Hepatic stellate cell (primary cell): Measurements from ENCODE around the gene TIPARP.
"Not testable (repeated sequence)": the region's sequence is repeated elsewhere in the genome, so short reads cannot be mapped to it uniquely, and the experiment has no call there.

Experiments
- DNase-seq: peaks from one replicate; pipeline ENCODE4 v3.0.0; 2011; ENCODE audit warnings: low spot score

Gene TIPARP

DNA sequence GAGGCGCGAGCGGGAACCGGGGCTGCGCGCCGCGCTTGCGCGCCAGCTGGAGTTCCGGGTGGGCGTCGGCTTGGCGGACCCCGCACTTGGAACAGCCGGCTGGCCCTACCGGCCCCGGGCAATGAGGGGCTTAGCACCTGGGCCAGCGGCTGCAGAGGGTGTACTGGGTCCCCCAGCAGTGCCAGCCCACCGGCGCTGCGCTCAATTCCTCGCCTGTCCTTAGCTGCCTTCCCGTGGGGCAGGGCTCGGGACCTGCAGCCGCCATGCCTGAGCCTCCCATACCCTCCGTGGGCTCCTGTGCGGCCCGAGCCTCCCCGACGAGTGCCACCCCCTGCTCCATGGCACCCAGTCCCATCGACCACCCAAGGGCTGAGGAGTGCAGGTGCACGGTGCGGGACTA is 66.2 kb downstream of the TIPARP start:
- not testable (repeated sequence) for DNase-seq

DNA sequence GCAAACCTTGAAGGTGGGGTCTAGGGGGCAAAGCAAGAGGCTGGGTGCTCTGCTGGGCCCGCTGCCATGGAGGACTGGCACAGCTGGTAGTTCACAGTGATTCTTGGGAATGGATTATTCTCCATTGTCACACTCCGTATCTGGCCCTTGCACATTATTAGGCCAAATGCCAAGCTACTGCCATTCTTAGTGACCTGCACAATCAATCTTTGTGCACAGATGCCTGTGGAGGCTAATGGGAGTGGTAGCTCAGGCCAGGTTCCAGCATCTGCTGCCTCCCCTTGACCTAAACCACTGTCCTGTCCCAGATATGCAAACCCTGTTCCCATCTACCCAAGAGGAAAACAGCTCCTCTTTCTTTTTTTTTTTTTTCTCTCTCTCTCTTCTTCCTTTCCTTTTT is 67.5 kb downstream of the TIPARP start:
- no peak for DNase-seq

DNA sequence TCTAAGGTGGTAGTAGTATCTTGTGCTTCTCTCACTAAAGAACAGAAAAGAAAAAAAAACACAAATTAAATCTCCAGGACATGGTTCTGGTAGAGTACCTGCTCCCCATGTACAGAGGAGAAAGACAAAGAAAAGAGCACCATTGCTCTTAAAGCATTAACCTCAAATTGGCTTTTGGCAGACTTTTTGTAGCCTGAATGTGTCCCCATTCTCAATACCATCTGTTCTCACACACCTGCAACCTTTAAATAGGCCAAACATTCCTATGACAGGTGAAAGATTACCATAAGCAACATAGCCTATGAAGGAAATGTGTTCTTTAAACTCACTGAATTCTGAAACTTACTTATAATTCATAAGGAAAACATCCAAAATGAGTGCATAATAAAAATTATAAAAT is 68.0 kb downstream of the TIPARP start:
- no peak for DNase-seq

DNA sequence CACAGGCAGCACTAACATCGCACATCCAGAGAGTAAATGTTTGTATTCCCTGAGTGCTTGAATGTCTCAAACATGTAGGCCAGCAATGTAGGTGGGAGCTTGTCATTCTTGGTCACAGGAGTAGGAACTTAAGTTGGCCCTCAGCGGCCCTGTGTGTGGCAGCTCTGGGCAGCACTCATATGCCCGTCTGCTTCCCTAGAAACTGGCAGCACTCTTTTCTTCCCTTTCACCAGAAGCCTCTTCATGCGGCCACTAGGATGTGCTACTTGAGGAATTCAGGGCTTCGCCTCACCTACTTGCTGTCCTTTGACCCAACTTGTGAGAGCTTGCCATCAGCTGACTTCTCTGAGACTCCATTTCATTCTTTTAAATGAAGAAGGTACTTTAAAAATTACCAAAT is 69.5 kb downstream of the TIPARP start:
- no peak for DNase-seq

DNA sequence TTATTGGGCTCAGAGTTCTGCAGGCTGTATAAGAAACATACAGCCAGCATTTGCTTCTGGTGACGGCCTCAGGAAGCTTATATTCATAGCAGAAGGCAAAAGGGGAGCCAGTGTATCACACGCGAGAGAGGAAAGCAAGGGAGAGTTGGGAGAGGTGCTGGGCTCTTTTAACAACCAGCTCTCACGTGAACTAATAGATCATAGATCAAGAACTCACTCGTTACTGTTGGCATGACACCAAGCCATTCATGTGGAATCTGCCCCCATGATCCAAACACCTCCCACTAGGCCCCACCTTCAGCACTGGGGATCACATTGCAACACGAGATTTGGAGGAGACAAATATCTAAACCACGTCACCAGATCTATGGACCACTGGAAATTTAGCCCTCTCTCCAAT is 70.2 kb downstream of the TIPARP start:
- no peak for DNase-seq

DNA sequence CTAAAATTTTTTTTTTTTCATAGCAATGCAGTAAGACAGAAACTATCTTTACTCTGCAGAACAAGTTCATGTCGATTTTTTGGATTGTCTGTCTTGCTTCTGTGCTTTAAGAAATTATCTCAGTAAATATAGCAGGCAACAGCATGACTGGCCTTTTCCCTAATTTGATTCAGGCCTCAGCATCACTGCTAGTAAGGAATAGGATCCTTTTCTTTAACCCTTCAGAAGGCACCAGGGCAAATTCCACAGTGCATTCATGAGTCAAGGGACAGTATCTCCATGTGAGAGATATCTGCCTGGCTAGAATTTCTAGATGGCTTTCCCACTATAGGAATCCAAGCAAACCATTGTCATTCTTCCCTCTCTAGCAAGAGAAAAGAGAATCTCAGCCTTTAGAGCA is 71.4 kb downstream of the TIPARP start:
- no peak for DNase-seq

DNA sequence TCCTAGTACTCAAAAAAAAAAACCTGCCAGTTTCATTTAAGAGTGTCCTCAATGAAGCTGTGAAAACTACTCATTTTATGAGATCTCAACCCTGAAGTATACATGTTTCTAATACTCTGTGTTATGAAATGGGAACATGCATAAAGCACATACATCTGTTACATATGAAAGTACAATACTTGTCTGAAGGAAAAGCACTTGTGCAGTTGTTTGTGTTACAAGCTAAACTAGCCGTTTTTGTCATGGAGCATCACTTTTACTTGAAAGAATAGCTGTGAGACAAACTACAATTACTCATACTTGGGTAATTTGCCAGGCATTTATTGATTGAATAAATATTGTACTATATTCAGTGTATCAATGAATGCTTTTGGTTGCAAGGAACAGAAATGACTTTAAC is 72.7 kb downstream of the TIPARP start:
- no peak for DNase-seq

DNA sequence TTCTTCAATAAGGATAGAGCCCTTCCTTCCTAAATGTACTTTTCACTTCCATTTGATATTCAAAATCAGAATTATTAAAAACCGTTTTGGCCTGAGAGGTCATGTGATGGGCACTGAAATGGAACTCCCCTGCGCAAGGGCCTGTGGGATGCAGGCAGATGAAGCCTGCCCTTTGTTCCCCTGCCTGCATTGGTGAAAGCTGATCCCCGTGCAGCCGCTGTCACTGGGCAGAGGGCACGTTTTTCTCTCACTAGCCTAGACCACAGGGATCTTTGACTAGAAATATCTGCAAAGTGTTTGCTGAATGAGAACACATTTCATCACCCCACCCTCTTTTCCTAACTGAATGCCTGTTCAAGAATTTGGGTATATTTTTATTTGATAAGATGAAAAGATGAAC is 74.9 kb downstream of the TIPARP start:
- DNase-seq = no peak

DNA sequence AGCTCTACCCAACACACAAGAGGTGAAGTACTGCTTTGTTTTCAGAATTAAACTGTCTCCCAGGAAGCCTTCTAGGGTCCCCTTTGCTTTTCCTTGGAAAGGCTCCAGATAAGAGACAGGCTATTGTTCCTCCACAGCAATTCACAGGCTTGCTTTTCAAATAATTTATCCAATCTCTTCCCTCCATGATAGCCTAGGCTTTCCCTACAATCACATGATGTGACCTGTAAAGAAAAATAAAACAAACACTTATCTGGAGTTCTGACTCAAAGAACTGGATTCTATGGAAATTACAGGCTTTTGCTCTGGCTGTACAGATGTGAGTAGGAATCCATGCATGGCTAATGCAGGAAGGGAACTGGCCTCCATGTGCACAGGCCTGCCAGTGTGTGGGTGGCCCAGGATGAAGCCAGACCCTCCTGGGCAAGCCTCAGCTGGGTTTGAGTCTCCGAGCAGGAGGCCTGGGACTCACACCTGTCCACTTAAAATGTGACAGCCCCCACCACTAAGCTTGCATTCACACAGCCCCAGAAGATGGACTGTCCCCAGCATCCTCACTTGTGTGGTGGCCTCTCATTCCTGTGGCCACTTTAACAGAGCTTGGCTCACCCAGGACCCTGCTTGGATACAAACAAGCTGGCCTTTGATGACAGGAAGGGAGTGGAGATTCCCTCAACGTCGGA is 75.9 kb downstream of the TIPARP start:
- peak; percentile 31 for DNase-seq

DNA sequence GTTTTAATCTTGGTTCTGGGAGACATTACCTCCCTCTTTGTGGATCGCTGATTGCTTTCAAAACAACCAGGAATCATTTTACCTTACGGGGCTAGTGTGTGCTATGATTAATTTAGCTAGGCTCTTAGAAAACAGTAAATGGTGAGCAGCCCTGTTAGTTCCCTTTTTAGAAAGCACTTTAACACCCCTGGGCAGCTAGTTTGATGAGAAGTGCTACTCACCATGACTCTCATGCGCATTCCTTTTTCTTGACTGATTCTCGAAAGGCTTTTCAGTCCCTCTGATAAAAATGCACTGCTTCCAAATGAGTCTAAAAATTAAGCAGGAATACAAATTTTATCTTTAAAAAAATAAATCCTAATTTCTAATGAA is 76.5 kb downstream of the TIPARP start:
- DNase-seq = no peak

DNA sequence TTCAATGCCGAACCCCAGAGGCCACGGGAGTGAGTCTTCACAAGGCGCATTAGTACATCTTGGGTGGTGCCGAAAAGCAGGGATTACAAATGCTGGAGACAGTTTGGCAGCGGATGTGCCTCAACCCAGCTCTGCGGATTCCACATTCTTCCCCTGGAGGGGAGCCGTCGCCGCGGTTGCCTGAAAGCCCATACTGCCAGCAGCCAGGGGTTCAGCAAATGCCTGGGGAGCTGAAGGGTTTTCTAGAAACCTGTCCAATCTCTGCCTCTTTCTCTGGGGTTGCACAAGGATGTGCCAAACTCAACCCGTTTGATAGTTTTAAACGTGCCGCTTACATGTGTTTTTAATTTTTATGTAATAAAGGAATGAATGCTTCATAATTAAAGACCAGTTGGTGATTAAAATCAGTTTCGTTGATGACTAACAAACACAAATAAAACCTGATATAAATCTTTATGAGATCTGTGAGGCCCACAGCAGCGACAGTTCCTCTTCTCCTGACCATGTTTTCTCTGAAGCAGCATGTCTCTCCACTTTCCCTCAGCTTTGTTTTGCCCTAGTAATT is 77.2 kb downstream of the TIPARP start:
- peak; percentile 37 for DNase-seq
